ENCODE data around the gene HSPB8.
"Not testable (repeated sequence)": the region's sequence is repeated elsewhere in the genome, so short reads cannot be mapped to it uniquely, and the experiment has no call there.

Gene HSPB8

DNA sequence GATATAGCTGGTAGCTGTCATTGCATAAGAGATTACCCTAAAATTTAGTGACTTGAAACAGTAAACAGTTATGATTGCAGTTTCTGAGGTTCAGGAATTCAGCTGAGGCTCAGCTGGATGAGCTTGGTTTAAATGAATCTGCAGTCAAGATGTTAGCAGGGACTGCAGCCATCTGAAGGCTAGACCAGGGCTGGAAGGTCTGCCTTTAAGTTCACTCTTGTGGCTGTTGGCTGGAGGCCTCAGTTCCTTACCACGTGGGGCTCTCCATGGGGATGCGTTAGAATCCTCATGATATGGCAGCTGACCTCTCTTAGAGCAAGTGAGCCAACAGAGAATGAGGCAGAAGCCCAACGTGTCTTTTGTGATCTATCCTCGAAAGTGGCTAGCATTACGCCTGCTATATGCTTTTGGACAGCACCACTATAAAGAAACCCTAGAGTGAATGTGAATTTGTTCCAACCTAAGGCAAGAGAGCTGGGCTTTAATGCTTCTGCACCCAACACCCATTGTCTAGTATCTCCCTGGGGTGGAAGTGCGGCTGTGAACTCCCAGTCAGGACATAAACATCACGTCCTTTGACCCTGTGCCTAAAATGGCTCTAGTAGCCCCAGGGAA, 26.0 kb downstream of the HSPB8 start:
- no peak for DNase-seq (ENCODE audit: low spot score)
- FAIRE-seq: no peak

DNA sequence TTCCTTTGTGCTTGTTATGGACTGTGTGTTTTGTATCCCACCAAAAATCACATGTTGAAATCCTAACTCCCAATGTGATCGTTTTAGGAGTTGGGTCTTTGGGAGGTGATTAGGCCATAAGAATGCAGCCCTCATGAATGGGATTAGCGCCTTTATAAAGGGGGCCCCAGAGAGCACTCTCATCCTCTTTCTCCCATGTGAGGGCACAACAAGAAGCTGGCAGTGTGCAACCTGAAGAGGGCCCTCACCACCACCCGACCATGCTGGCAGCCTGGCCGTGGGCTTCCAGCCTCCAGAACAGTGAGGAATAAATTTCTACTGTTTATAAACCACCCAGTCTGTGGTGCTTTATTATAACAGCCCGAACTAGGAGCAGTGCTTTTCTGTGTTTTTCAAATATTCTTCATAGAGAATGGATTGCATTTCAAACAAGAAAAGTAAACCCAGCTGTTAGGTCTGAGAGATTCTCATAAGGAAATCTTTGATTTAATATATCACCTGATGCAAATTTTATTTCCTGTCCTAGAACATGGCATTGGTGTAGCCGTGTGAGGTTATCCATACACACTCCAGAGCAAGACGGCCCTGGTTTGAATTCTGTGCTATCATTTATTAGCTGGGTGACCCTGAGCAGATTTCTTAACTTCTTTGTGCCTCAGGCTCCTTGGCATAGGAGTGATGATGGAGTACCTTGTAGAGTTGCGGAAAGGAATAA, 27.8 kb downstream of the HSPB8 start:
- DNase-seq (ENCODE audit: low spot score) (no peak), FAIRE-seq (no peak)

DNA sequence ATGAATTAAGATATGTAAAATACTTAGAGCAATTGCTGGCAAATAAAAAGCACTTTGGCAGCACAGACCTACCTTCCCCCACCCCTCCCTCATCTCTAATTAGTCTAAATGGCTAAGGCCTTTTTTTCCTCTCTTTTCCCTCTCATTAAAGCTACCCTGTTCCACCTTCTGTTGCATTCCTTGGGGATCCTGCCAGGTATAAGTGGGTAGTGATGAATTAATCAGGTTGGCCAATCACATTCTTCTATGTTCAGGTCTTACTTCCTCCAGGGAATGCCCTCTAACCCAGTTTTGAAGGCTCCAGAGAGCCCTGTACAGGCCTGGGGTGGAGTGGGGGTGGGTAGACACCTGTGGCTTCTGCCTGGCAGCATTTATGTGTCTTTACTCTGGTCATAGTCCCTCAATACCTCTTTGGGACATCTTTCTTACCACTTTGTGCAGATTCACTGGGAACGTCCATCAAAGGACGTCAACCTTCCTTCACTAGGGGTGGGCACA, 28.4 kb downstream of the HSPB8 start:
- FAIRE-seq: no peak

DNA sequence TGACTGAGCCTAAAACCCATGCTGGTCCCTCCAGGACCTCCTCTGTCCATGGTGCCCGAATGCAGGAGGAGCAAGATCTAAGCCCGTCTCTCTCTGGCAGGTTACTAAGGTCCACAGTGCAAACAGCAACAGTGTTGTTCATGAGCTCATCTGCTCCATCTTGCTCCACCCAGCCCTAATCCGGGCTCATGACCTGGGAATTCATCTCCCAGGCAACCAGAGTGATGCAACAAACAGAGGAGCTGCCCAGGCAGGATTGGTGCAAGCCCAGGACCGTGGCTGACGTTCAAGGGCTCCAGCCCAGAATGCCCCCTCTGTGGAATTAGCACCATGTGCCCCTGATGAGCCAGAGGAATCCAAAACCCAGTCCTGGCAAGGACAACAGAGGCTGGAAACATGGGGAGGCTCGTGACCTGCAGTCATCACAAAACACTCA, 29.9 kb downstream of the HSPB8 start:
- FAIRE-seq (no peak), DNase-seq (ENCODE audit: low spot score) (peak; percentile 6)

More for the DNA sequence above, 28.4 kb downstream of the HSPB8 start:
- no peak for DNase-seq (ENCODE audit: low spot score)

DNA sequence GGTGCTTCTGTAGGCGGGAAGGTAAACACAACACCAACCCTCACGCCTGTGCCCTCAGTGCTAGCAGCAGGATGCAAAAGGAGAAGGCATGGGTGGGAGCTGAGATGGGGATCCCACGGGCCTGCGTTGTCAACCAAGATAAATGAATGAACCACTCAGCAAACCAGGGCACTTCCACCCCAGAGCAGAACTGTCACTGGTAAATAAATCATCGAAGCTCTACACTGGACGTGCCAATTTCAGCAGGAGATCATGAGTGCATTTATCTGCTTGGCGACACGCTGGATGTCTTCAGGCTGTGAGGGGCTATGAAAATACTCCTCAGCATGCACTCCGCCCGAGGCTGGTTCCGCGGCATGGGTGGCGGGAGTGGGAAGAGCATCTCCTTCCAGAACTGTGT, 33.2 kb downstream of the HSPB8 start:
- FAIRE-seq: no peak

DNA sequence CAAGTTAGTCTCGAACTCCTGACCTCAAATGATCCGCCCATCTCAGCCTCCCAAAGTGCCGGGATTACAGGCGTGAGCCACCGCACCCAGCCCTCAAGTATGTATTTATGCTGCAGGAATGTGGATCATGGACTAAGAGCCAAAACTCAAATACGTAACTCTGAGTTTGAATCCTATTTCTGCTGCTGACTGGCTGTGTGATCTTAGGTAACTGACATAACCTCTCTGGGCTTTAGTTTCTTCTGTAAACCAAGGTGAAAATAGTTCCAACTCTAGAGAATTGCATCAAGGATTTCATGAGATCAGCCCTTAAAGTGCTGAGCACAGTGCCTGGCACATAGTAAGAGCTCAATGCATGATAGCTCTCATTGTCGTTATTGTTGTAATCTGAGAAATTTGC, 37.4 kb downstream of the HSPB8 start:
- DNase-seq (ENCODE audit: low spot score): no peak
- FAIRE-seq: no peak

More for the DNA sequence above, 33.2 kb downstream of the HSPB8 start:
- DNase-seq (ENCODE audit: low spot score): no peak

DNA sequence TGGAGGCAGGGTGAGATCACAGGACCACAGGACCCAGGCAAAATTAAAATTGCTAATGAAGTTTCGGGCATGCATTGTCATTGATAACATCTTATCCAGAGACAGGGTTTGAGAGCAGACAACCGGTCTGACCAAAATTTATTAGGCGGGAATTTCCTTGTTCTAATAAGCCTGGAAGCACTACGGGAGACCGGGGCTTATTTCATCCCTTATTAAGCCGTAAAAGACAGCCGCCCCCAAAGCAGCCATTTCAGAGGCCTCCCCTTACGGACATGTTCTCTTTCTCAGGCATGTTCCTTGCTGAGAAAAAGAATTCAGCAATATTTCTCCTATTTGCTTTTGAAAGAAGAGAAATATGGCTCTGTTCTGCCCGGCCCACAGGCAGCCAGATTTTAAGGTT, 40.1 kb downstream of the HSPB8 start:
- DNase-seq (ENCODE audit: low spot score); FAIRE-seq: not testable (repeated sequence)

DNA sequence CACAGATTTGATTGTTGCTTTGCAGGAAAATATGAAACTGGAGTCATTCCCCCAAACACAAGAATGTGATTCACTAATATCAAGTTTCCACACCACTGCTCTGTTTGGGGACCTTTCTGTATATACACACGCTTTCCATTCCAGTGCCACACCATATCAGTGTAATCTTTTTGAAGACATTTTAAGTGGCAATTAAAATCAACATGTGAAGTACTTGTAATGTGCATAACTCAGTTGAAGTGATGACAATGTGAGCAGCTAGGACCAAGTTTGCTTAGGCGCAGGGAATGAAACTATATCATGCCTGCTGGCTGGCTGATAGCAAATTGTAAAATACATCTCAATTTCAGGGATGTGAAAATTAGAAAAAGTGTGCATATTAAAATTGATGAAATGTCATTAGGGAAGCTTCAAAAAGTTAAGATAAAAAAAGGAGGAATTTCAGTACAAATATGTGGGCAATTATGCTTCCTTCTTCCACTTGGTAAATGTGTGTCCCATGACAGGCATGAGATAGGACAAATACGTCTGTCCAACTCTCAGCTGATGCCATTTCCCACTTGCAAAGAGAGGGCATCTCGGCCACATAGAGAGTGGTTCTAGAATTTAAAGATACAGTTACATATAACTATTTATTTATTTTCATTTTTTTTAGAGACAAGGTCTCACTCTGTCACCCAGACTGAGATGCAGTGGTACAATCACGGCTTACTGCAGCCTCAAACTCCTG, 43.7 kb downstream of the HSPB8 start:
- DNase-seq (ENCODE audit: low spot score) (no peak), FAIRE-seq (no peak)

DNA sequence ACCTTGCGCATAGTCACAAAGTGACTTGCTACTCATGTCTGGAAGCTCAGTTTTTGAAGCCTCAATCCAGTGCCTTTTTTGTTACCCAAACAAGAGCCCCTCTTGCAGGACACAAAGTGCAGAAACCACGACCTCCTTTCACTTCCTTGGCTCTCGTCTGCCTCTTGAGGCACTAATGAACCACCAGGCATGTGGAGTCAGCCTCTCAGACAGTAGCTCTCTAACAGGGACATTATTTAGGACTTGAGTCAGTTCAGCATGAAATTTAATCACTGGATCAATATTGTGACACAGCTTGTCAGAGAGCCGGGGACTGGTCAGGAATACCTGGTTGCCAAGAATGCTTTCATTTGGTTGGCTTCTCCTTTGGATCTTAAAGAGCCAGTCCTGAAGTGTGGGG, 46.7 kb downstream of the HSPB8 start:
- DNase-seq (ENCODE audit: low spot score) (no peak), FAIRE-seq (no peak)

DNA sequence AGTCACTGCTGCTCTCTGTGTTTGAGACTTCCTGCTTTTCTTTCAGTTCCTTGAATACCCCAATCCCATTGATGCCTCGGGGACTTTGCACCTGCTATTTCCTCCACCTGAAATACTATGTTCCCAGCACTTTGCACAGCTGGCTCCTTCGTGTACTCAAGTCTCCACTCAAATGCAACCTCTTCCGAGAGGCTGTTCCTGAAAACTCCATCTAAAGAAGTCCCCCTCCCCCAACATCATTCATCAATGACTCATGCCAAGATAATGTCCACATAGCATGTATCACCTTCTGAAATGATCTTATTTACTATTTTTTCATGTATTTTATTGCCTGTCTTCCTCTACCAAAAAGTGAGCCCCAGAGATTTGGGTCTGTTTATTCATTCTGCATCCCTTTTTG, 48.6 kb downstream of the HSPB8 start:
- DNase-seq (ENCODE audit: low spot score) (no peak), FAIRE-seq (no peak)

DNA sequence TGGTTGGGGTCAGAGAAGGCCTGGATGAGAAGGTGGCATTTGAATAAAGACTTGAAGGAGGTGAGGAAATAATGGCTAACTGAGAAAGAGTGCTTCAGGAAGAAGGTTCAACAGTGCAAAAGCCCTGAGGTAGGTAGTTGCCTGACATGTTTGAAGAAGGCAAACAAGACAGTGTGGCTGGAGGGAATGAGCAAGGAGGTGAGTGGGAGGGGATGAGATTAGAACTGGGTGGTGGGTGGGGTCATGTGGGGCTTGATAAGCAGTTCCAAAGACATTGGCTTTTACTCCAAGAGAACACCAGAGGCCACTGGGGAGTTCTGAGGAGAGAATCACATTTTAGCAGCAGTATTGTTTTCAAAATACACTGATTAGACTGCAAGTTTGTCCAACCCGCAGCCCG, 50.5 kb downstream of the HSPB8 start:
- no peak for FAIRE-seq
- no peak for DNase-seq (ENCODE audit: low spot score)

DNA sequence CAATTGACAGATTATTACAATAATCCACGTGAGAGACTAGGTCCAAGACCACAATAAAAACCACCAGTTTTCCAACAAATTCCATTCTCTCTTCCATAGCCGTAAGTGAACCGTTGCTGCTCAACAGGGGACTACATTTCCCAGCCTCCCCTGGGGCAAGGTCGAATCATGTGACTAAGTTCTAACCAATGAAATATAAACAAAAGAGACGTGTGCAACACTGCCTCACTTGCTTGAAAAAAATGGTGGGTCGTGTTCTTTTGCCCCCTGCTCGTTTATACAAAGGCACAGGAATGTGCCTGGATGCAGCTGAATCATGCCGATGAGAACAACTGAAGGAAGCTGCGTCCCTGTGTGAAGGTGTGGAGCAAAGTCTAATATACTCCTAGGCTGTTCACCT, 51.1 kb downstream of the HSPB8 start:
- no peak for DNase-seq (ENCODE audit: low spot score)
- no peak for FAIRE-seq

DNA sequence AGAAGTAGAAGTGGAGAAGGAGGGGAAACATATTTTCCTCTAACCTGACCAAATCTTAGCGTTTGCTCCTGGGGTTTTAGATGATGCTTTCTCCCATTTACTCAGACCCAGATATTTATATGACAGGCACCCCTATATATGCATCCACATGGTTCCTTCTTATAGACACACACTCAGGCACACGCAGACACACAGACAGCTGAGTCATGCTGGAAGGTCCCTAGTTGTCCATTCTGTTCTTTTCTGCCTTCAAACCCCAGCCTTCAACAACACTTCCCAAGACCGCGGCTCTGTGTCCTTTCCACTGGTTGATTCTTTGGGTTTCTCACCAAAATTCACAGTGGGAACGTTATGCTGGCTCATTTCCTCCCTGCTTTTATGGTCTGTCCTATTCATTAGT, 52.1 kb downstream of the HSPB8 start:
- DNase-seq (ENCODE audit: low spot score) (no peak), FAIRE-seq (no peak)

DNA sequence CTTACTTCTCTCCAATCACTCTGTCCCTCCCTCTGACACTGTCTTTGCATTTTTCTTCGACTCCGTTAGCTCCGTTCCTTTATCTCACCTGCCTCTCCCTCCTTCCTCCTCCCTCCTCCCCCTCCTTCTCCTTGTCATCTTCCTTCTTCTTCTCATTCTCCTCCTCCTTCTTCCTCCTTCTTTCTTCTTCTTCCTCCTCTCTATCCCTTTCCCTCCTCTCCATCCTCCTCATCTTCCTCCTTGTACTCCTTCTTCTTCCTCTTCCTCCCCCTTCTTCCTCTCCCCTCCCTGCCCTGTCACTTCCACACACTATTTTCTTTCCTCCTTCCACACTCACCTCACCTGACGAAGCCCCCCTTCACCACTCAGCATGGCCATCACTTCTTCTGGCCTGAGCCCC, 53.0 kb downstream of the HSPB8 start:
- DNase-seq (ENCODE audit: low spot score): no peak
- FAIRE-seq: no peak

DNA sequence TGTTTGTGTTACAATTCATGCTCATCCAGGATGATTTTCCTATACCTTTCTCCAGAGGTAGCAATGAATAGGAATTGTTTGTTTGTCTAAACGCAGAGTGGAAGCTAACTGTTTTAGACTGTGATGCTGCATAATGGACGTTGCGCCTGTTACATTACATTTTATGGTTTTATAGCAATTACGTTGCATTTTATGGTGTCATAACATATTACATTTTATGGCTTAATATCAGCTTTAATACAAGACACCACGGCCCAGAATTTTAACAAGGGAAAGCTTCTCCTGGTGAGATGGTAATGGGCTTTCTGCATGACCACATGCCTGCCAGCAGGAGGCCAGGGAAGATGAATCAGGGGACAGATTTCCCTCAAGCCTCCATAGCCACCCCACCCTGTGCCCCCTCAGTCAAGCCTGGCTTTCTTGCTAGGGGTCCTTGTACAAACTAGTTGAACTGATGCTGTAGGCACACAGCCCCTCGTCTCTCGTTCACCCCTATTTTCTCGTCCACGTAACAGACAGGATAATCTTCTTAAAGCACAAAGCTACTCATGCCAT, 56.5 kb downstream of the HSPB8 start:
- FAIRE-seq (no peak), DNase-seq (ENCODE audit: low spot score) (no peak)

DNA sequence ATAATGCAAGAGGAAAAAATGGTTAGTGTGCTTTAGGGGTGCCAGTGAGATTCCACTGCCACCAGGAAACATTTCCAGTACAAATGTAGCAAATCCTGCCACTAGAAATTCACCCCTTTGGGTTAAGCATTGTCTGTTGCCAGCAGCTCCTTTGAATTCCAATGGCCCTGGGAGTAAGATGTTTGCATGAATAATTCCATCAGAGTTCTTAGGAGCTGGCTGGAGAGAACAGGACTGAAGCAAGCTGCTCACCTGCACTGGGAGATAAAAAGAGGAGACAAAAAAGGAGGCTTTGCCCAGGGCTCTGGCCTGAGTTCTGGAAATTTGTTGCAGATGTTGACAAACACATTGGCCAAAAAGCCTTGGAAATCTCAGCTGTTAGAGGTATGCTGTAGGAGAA, 57.6 kb downstream of the HSPB8 start:
- DNase-seq (ENCODE audit: low spot score) (no peak), FAIRE-seq (no peak)

DNA sequence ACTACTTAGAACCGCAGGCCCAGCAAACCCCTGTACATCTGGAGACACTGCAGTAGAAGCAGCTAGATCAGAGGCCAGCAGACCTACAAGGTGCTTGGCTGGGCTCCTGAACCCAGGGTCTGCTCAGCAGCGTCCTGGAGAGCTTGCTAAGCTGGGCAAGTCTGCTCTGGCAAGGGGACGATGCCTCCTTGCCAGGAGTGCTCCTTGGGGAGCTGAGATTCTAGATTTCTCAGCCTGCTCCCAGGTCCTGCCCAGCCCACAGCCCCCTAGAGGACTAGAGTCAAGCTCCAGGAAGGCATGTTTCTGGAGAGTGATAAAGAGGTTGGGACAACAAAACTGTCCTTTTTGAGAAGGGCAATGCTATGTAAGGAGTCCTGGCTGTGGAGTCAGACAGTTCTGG, 60.3 kb downstream of the HSPB8 start:
- FAIRE-seq (no peak), DNase-seq (ENCODE audit: low spot score) (no peak)

DNA sequence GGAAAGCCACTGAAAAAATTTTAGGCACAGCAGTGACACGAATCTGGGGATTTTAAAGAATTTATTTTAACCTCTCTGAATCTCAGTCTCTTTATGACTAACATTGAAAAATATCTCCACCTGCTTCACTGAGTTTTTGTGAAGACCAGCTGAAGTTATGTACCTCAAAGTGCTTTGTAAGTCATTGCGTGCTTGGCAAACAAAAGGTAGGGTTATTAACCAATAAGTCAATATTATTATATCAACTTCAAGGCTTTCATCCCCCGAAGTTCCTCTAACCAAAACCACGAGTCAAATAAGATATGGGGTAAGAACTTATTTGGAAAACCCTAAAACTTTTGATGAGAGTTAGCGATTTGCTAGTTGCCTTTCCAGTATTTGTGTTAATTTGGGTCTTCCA, 62.3 kb downstream of the HSPB8 start:
- DNase-seq (ENCODE audit: low spot score) (no peak), FAIRE-seq (no peak)

DNA sequence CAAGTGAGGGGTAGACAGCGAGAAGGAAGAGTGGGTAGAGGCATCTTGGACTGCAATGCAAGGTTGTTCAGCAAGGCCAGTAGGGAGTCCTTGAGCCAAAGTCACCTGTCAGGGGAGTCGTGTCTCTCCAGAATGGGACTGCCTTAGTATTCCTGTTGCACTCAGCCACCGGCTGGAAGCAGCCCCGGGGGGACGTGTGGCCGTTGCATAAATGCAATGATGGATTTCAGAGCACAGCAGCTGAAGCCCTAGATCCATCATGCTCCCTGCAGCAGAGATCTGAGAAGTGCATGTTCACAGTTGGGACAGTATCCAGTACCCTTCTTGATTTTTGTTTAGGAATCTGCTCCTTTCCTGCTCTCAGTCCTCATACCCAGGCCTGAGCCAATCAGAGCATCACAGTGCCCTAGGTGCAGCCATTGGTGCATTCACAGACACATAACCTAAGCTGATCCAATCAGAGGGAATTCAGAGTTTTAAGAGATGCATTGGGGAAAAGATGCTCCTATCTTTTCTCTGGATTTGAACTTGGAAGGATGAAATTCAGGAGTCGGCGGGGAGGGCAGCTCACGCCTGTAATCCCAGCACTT, 62.9 kb downstream of the HSPB8 start:
- no peak for FAIRE-seq
- DNase-seq (ENCODE audit: low spot score): no peak

All from RCC 7860 (cell line).